Embryonic facial prominence (tissue), 1 donor: ENCODE data around the gene NINL.
"Not testable (repeated sequence)": the region's sequence is repeated elsewhere in the genome, so short reads cannot be mapped to it uniquely, and the experiment has no call there.

ENCODE experiments used
- DNase-seq: peaks from one replicate; pipeline ENCODE4 v3.0.0-alpha.2; 2016; ENCODE audit errors: extremely low spot score

NINL gene

GRCh38 chr20:25552977-25553376, 32.4 kb downstream of the NINL start:
- no peak for DNase-seq

DNA sequence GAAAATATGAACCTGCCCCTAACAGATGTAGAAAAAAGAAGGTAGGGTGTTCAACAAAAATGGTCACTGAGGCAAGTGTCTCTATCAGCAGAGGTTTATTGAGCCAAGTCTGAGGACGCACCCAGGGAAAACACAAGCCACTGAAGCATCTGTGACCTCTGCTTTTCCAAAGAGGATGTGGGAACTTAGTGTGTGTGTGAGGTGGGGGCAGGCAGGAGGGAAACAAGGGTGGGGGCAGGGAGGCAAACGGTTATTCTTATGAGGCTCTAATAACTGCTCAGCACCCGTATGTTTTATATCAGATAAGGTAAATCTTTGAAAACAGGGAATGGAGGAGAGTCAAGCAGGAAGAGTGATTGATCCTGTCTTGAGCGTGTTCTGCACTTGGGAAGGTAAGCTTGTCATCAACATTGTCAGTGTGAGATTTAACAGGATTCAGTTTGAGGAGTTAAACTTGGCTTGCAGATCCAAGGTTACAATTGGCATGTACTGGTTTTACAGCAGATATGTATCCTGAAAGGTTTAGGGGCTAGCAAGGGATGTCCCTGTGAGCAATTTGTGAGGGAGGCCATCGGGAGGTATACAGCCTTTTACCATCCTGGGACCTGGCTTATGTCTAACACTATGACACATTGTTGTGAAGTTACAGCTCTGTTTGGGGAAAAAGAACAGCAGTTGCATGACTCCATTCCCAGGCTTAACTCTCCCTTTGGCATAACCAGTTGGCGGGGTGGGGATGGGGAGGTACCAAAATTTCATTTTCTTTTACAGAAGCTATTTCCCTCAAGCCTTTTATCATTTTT, 33.7 kb downstream of the NINL start:
- no peak for DNase-seq

GRCh38 chr20:25550645-25551337, 34.5 kb downstream of the NINL start:
- not testable (repeated sequence) for DNase-seq

GRCh38 chr20:25549843-25550477, 35.4 kb downstream of the NINL start:
- DNase-seq = no peak

GRCh38 chr20:25549172-25549773, 36.1 kb downstream of the NINL start:
- no peak for DNase-seq

GRCh38 chr20:25548613-25549086, 36.7 kb downstream of the NINL start:
- no peak for DNase-seq

DNA sequence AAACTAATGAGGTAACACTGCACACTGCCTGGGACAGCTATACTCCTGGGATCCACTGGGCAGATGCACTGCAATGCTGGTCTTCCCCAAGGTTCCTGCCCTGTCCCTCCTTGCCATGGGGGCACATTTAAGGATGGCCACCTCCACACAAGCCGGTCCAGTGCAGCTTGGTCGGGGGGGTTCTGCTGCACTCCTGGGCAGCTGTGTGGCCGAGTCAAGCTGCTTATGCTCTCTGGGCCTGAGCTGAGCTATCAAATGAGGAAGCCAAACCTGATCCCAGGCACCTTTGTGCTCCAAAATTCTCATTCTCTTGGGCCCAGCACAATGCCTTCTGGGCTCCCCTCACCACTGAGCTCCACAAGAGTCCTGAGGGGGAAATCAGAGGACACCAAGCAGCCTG, 37.3 kb downstream of the NINL start:
- DNase-seq = no peak

- no peak for DNase-seq
Measured at GRCh38 chr20:25547063-25547462, 38.3 kb downstream of the NINL start.

DNA sequence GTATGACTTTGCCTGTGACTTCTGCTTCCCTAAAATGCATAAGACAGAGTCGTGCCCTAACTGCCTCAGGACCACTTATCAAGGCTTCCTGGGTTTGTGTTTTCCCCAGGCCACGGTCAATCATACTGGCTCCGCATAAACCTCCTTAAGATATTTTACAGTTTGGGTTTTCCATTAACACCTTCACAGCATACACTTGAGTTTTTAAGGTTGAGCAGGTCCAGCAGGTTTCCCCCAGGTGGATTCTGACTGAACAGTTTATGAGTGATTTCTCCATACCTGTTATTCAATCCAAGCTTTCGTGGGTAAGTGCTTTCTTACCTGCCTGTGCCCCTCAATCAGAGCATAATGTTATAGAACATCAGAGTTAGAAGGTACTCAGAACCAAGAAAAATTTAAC, 39.3 kb downstream of the NINL start:
- no peak for DNase-seq

DNA sequence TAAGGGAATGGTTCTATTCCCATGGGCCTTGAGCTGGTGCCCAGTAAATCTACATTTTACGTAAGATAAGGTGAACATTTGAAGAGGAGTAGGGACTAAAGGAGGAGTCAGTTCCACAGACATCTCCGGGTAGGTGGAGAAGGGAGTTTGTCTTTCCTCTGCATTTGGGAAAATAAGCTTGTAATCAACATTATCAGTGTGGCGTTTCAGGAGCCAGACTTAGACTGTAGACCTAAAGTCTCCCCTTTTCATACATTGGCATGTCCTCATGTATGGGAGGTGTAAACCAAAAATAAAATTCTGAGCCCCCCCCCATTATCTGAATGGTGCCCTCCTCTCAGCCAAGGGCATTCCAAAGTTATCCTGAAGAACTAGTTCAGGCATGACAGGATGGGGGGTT, 40.2 kb downstream of the NINL start:
- no peak for DNase-seq

GRCh38 chr20:25544734-25545133, 40.6 kb downstream of the NINL start:
- no peak for DNase-seq

GRCh38 chr20:25544311-25544710, 41.0 kb downstream of the NINL start:
- no peak for DNase-seq

- no peak for DNase-seq
Measured at GRCh38 chr20:25543068-25543467, 42.3 kb downstream of the NINL start.

DNA sequence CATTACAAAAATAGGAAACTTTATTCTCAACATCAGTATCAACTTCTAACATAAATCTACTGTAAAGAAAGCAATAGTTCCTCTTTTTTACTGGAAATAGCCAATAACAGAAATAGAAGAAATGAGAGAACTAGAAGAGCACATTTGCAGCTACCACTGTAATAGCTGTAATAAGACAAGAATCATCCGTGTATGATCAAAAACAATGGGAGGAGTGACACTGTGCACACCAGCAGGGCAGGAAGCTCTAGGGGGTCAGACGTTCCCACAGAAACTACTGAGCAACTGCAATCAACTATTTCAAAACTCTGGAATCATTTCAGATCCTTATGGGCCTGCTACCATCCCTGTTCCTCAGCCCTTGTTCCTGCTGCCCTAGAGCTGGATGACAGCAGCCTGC, 43.7 kb downstream of the NINL start:
- DNase-seq = no peak

DNA sequence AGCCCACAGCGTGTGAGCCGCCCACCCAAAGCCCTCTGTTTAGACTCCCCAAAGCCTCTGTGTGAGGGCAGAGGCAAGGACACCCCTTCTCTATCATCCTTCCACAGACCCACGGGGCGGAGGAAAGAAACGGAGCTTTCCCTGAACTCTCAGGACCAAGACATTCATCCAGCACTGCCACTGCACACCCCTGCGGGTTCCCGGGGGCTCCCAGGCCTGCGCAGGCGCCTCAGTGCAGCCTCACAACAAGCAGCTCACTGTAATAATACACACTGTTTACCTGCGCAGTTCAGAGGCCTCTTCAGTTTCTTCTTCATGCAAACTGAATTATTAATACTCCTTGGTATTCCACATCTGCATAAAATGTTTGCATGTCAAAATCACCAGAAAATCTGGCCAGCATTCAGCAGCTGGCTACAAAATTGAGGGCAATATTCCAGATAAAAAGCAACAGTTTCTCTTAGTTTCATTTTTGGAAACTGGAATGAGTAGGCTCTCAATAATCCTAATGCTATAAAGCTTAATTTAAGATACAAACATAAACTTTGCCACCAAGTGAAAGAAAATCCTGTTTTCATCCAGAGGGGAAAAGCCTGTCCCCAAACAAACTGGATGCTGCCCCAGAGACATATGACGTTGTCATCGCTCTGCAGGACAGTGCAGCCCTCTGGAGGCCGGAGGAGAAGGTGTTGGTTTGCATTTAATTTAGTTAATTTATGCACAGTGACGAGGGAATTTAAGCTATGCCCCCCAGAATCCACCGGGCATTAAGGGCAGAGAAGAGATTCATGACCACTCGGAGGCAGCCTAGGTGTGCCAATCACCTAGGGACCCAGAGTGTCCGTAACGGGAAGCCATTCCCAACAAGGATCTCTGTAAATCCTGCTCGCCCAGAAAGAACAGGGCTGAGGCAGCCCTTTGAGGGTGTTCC, 45.3 kb downstream of the NINL start:
- DNase-seq = no peak

DNA sequence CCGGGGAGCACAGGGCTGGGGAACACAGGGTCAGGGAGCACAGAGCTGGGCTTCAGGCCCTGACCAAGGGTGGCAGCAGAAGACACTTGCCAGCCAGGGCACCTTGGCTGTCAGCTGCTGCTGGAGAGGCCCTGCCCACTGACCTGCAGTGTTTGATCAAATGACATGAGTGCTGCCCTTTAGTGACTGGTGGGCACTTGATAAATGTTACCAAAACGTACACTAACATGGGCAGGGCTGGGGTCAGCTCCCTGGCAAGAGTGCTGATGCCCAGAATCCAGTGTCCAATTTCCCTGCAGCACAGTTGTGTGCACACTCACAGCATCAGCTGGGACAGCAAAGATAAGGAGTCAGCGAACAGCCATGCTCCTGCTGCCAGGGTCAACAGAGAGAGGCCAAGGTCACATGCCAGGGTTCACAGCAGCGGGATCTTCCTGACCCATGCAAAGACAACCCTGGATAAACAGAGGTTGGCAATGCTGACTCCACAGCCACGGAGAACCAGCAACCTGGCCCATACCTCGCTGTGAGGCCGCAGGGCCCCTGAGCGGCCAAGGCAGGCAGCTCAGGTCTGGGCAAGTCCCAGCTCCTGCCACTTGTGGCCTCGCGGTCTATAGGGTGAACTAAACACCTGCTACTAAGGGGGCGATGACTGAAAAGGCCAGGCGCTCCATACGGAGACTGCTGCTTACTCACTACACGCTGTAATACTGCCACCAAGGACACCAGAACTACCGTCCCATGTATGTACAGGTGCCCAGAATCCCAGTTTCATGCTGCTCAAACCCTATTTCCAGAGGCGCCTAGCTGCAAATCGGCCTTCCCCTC, 46.3 kb downstream of the NINL start:
- no peak for DNase-seq

GRCh38 chr20:25537890-25538289, 47.4 kb downstream of the NINL start:
- no peak for DNase-seq

GRCh38 chr20:25535762-25536161, 49.6 kb downstream of the NINL start:
- DNase-seq = no peak

DNA sequence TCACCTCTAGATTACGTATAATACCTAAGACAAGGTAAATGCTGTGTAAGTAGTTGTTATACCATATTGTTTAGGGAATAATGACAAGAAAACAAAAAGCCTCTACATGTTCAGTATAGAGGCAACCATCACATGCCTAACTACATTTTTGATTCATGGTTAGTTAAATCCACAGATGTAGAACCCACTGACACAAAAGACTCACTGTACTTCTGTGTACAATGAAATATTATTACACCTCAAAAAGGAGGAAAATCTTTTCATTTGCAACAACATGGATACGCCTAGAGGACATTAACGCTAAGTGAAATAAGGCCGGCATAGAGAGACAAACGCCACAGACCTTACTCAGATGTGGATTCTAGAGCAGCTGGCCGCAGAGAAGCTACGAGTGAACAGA, 50.5 kb downstream of the NINL start:
- no peak for DNase-seq
